Activated T-cell treated with anti-CD3 and anti-CD28 coated beads, Interleukin-2, amount 50 U/mL, for 4 hours (primary cell): ENCODE data around the gene UBASH3B. TPM values are rescaled to one million over a fixed set of nuclear protein-coding genes. Genes with fewer than 3 reads are reported as not detected.

Source experiments
- ATAC-seq, 2 donors: fragments of 200-7000 bp; cut with Tn5 transposase; one replicate each; pipeline ENCODE4 v1.10.0; 2021
- DNase-seq: peaks from one replicate; pipeline ENCODE4 v3.0.0-alpha.2; 2020
- H3K27me3 Mint-ChIP-seq: one replicate; pipeline ENCODE4 v1.8.0; 2021; ENCODE audit warnings: low read depth, mixed read lengths
- H3K36me3 Mint-ChIP-seq: one replicate; pipeline ENCODE4 v1.8.0; 2022; ENCODE audit warnings: mixed read lengths; ENCODE audit not compliant: insufficient read depth
- H3K4me1 Mint-ChIP-seq: one replicate; pipeline ENCODE4 v1.8.0; 2021; ENCODE audit warnings: low read depth, mixed read lengths
- H3K4me3 Mint-ChIP-seq: one replicate; pipeline ENCODE4 v1.8.0; 2021; ENCODE audit warnings: mild to moderate bottlenecking, moderate library complexity, mixed read lengths
- H3K9me3 Mint-ChIP-seq: one replicate; pipeline ENCODE4 v1.8.0; 2021; ENCODE audit warnings: mixed read lengths
- total RNA-seq, 3 donors: library from RNA; stranded (reverse); gene quantifications; one replicate each; pipeline ENCODE4 v1.2.1, GENCODE V29; 2021

UBASH3B gene
- total RNA-seq, 3 donors from 2014 or later: 37.6 to 53.3 (median 39.9) TPM

DNA sequence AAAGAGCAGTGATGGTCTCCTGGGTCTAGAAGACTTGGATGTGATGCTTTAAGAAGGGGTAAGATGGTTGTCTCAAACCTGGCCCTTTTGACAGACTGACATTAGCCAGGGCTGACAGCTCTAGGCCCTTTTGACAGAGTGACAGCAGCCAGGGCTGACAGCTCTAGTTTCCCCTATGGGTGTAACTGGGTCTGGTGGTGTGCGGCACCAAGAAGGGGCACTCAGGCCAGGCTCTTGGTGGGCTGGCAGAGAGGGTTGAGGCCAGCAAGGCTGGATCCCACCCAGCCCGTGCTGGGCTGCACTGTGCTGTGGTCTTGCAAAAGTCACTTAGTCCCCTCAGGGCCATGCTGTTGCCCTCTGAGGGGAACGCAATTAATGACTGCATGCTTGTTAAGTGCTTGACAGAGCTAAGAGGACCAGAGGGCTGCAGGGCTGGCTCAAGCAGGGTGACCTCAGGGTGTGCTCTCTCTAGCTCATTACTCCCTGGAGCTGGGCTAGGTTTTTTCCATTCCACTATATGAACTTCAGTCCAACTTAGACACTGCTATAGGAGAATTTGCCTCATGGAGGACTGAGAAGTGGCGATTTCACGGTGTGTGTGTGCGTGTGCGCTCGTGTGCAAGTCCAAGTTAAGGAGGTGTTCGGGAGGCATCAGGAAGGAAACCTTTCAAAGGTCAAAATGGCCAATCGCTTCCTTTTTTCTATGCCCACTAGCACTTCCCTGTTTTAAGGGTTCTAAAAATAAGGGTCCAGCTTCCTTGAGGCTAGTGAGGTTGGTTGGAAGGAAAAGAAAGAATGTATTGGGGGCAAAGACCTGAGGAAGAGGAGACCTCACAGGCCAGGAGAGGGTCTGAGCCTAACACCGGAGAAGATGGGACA lies 4.4 kb downstream of the UBASH3B start:
- no peak overlapping the region for H3K4me3 Mint-ChIP-seq
- H3K9me3 Mint-ChIP-seq: no peaks in the 10 kb centered on the region
- H3K4me1 Mint-ChIP-seq: peaks cover 76% of the 10 kb centered on the region
- H3K36me3 Mint-ChIP-seq: no peaks in the 10 kb centered on the region
- ATAC-seq (no peak), DNase-seq (no peak)
- no peaks in the 10 kb centered on the region for H3K27me3 Mint-ChIP-seq

DNA sequence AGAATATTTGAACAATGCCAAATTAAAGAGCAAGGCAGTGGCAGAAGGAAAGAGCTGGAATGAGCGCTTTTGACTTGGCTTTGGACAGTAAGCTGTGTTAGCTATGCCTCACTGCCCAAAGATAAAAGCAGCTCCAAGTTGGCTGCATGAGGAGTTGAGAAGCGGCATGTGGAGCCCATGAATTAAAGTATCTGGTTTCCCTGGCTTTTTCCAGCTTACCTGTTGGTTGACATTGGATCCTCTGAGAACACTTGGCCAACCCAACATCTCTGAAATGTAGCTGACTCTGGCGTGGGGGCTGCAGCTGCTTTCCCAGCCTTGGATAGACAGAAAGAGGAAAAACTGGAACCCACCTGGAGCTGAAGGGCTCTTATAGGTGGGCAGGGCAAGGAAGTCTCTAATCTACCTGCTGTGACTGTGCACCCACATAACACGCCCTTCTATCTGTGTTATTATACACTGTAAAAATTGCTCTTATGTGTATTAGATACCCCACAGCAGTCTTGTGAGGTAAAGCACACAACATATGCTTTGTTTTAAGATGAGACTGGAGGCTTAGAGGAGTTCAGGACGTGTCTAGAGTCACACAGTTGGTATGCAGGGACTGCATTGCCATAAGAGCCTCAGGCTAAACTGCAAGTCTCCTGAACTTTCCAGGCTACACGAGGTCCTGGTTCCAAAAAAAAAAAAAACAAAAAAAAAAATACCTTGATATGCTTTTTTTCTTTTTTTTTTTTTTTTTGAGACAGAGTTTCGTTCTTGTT lies 5.8 kb downstream of the UBASH3B start:
- Mint-ChIP-seq H3K36me3 (no peaks in the 10 kb centered on the region), H3K4me1 (peaks cover 76% of the 10 kb centered on the region), H3K9me3 (no peaks in the 10 kb centered on the region), H3K4me3 (no peak overlapping the region), H3K27me3 (no peaks in the 10 kb centered on the region)
- no peak for ATAC-seq
- DNase-seq: no peak

DNA sequence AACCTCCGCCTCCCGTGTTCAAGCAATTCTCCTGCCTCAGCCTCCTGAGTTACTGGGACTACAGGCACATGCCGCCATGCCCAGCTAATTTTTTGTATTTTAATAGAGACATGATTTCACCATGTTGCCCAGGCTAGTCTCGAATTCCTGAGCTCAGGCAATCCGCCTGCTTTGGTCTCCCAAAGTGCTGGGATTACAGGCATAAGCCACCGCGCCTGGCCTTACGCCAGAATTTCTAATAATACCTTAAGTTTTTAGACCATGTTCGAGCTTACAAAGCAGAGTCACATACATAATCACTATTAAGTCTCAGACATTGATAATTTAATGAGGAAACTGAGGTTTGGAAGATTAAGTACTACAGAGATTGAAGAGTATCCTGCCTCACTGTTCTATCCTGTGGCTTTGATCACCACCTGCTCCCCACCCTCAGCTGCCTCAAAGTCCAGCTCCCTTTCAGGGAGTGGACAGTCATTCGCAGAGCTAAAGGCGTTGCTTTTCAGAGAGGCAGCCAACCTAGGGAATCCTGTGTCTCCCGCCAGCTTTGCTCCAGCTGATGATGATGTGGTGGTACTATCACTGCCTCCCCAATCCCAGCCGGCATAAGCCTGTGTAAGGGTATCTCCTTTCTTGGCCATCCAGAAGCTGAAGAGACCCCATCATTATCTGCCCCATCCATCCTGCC lies 7.7 kb downstream of the UBASH3B start:
- H3K27me3 Mint-ChIP-seq: no peaks in the 10 kb centered on the region
- DNase-seq (no peak), ATAC-seq (no peak)
- no peaks in the 10 kb centered on the region for H3K36me3 Mint-ChIP-seq
- H3K4me1 Mint-ChIP-seq: peaks cover 78% of the 10 kb centered on the region
- no peaks in the 10 kb centered on the region for H3K9me3 Mint-ChIP-seq
- H3K4me3 Mint-ChIP-seq: no peak overlapping the region

DNA sequence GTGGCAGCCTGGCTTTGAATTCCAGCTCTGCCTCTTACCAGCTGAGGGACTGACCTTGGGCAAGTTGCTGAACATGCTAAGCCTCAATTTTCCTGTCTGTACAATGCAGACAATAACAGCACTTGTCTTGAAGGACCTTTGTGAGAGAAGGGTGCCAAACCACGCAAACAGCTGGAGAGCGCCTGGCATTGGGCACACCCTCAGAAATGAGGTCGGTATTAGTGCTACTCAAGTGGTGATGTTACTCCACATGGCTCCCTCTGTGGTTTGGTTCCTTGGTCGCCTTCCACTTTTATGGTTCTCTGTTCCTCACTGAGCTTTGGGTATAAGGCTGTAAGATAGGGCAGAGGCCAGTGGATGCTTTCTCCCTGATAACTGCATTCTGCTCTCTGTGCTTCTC lies 8.2 kb downstream of the UBASH3B start:
- ATAC-seq (no peak), DNase-seq (no peak)
- Mint-ChIP-seq H3K4me3 (no peak overlapping the region), H3K27me3 (no peaks in the 10 kb centered on the region), H3K9me3 (no peaks in the 10 kb centered on the region), H3K36me3 (no peaks in the 10 kb centered on the region), H3K4me1 (peaks cover 80% of the 10 kb centered on the region)

DNA sequence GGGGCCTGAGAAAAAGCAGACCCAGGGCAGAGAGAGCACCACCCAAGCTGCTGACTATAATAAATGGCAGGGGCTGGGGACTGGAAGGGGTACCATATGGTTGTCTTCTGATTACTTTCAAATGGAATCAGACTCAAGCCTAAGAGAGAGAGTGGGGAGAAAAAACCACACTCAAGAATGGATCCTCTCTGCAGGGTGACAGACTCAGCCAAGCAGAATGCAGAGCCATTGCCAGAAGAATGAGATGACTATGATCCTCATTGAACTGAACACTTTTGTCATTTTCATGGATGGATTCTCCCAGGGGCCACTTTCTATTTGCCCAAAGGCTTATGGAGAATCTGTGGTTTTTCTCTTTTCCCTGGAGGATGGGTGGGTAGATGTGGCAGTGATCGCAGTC lies 8.7 kb downstream of the UBASH3B start:
- Mint-ChIP-seq H3K27me3 (no peaks in the 10 kb centered on the region), H3K36me3 (no peaks in the 10 kb centered on the region), H3K4me3 (no peak overlapping the region), H3K9me3 (peaks cover 2% of the 10 kb centered on the region), H3K4me1 (peaks cover 80% of the 10 kb centered on the region)
- ATAC-seq (no peak), DNase-seq (no peak)

DNA sequence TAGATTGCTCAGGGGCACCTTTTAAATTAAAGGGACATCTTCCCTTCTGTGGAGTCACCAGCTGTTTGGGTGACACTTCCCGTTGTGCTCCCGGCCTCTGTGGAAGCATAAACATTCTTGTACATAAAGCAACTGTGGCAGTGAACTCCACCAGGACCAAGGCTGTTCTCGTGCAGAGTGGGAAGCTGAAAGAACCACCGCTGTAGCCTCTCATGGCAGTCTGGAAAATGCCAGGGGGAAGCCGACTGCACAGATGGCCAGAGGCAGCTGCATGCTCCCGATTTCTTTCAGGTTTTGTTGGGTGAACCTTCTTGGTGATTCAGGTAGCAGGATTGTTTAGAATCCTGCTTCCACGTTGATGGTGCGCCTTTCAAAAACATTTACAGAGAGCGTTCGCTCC lies 10.3 kb downstream of the UBASH3B start:
- peaks cover 77% of the 10 kb centered on the region for H3K4me1 Mint-ChIP-seq
- H3K27me3 Mint-ChIP-seq: no peaks in the 10 kb centered on the region
- peaks cover 5% of the 10 kb centered on the region for H3K9me3 Mint-ChIP-seq
- DNase-seq (no peak), ATAC-seq (no peak)
- H3K36me3 Mint-ChIP-seq: peaks cover 3% of the 10 kb centered on the region
- no peak overlapping the region for H3K4me3 Mint-ChIP-seq

DNA sequence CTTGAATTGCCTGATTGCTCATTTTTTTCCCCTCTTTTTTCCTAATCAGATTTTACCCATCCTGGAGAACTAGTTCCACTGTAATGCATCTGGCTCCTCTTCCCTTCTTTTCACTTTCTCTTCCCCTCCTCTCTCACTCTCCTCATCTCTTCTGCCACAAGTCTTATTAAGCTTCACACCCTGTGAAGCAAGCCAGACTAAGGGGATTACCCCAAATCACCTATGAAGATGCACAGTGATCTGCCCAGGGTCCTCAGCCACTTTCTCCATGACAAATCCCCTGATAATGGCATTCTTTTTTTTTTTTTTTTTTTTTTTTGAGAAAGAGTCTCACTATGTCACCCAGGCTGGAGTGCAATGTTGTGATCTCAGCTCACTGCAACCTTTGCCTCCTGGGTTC lies 11.2 kb downstream of the UBASH3B start:
- peaks cover 77% of the 10 kb centered on the region for H3K4me1 Mint-ChIP-seq
- H3K27me3 Mint-ChIP-seq: no peaks in the 10 kb centered on the region
- peaks cover 7% of the 10 kb centered on the region for H3K36me3 Mint-ChIP-seq
- DNase-seq (no peak), ATAC-seq (peak in 1 of 2 donors; percentile 30)
- H3K9me3 Mint-ChIP-seq: peaks cover 5% of the 10 kb centered on the region
- H3K4me3 Mint-ChIP-seq: peak overlapping the region; percentile 12

DNA sequence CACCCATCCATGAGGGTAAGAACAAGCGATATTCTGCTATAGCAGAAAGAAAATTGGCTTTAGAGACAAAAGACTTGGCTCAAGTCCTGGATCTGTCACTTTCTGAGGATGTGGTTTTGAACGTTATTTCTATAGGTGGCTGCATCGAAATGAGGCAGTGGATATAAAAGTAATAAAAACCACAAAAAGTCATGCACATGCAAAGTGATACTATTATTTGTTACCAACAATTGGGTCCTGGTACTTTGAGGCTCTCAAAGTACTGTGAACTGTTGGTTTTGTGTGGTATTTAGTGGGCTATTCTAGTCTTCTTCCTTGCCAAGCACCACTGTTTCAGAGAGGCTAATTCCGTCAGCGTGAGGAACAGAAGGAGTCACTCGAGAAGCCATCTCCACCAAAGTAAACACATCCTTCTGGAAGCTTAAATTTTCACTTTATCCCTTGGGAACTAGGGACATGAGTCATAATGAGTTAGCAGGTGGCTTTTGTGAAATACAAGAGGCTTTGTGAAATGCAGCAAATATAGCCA lies 13.1 kb downstream of the UBASH3B start:
- peaks cover 72% of the 10 kb centered on the region for H3K4me1 Mint-ChIP-seq
- H3K4me3 Mint-ChIP-seq: no peak overlapping the region
- peak; percentile 75 to 78 for ATAC-seq
- no peak for DNase-seq
- peaks cover 14% of the 10 kb centered on the region for H3K36me3 Mint-ChIP-seq
- no peaks in the 10 kb centered on the region for H3K27me3 Mint-ChIP-seq
- H3K9me3 Mint-ChIP-seq: peaks cover 5% of the 10 kb centered on the region

DNA sequence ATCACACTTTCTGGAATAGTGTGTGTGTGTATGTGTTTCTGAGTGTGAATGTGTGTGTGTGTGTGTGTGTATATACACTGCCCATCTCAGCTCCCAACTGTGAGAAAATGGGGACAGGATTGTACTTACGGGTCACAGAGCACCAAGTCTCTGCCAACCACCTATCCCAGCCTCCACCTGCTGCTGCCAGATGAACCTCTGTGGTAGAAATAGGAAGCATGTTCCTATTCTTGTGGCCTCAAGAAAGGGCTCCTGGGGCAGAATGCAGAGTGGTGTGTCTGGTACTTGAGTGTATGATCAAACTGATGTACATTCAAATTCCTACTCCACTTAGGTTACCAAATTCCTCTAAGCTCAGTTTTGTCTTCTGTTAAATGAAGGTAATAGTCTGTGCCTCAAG lies 14.6 kb downstream of the UBASH3B start:
- peaks cover 5% of the 10 kb centered on the region for H3K9me3 Mint-ChIP-seq
- DNase-seq (no peak), ATAC-seq (no peak)
- peaks cover 14% of the 10 kb centered on the region for H3K36me3 Mint-ChIP-seq
- no peaks in the 10 kb centered on the region for H3K27me3 Mint-ChIP-seq
- H3K4me3 Mint-ChIP-seq: no peak overlapping the region
- peaks cover 75% of the 10 kb centered on the region for H3K4me1 Mint-ChIP-seq

DNA sequence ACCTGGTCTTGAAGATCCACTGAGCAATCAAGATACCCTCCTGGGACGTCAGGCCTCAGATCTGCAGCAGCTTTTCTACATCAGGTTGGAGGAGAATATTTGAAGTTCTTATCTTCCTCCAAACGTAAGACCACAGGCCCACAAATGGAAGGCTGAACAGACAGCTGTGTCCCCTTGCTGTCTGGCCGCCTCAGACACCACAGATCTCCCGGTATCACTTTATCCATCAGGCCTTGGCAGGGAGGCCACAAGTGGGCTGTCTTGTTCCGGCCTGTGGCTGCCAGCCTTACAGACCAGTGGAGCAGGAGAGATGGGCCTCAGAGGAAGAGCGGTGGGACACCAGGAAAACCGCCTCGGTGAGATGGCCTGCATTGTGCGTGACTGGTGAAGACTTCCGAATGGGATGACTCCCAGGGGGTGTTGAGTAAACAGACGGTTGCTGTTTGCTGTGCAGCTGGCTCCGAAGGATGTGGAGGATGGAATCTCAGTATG lies 15.9 kb downstream of the UBASH3B start:
- no peak overlapping the region for H3K4me3 Mint-ChIP-seq
- H3K9me3 Mint-ChIP-seq: peaks cover 5% of the 10 kb centered on the region
- H3K4me1 Mint-ChIP-seq: peaks cover 79% of the 10 kb centered on the region

DNA sequence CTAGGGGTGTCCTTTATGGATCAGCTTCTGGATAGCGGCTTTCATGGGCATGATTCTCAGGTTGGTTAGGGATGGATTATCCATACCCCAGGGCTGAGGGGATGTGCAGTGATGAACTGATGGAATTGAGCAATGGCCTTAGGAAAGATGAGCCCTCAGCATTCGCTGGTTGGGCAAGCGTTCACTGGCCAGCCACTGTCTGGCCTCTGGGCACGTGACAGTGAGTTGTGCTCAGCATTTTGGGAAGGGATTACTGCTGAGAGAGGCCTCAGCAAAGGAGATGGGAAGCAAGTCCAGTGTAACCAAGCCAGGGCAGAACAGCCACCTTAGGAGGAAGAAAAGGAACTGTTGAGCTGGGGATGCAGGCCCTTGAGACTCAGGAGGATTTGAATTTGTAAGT lies 17.4 kb downstream of the UBASH3B start:
- DNase-seq (no peak), ATAC-seq (no peak)
- Mint-ChIP-seq H3K4me3 (no peak overlapping the region), H3K4me1 (peaks cover 74% of the 10 kb centered on the region), H3K9me3 (peaks cover 5% of the 10 kb centered on the region), H3K27me3 (no peaks in the 10 kb centered on the region), H3K36me3 (peaks cover 14% of the 10 kb centered on the region)

More for the DNA sequence above, 15.9 kb downstream of the UBASH3B start:
- no peaks in the 10 kb centered on the region for H3K27me3 Mint-ChIP-seq
- DNase-seq: no peak
- ATAC-seq: no peak
- peaks cover 14% of the 10 kb centered on the region for H3K36me3 Mint-ChIP-seq

DNA sequence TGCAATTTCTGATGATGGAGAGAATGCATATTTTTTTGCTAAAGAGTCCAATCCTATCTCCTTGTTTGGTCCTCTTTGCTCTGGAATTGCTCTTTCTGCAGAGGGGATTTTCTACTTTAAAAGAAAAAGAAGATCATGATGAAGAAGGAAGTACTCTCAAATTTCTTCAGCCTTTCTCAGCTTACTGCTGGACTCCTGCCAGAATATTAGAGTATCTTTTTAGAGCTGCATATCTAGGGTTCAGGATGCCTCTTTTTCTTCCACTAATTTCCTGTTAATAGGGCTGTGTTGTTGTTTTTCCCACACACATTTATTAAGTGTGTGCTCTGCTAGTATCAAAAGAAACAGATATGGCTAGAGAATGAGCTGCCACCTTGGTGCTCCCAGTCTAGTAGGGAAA lies 18.2 kb downstream of the UBASH3B start:
- no peak overlapping the region for H3K4me3 Mint-ChIP-seq
- peaks cover 14% of the 10 kb centered on the region for H3K36me3 Mint-ChIP-seq
- peaks cover 71% of the 10 kb centered on the region for H3K4me1 Mint-ChIP-seq

DNA sequence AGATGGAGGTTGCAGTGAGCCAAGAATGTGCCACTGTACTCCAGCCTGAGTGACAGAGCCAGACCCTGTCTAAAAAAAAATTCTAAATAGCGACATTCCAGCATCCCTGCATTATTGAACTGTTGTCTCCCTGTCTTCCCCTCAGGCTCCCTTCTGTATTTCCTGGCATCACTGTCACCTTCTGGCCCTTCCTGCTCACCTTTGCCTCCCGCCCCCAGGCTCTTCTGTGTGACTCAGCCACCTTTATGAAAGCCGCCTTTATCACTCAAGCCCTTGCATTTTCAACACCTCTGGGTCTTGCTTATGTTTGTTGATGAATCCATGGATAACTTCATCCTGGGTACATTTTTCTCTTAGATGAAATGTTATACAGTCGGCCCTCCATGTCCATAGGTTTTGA lies 21.1 kb downstream of the UBASH3B start:
- DNase-seq: no peak
- Mint-ChIP-seq H3K36me3 (peaks cover 8% of the 10 kb centered on the region), H3K4me1 (peaks cover 57% of the 10 kb centered on the region), H3K4me3 (no peak overlapping the region), H3K27me3 (no peaks in the 10 kb centered on the region), H3K9me3 (no peaks in the 10 kb centered on the region)
- peak; percentile 29 to 41 for ATAC-seq

More for the DNA sequence above, 18.2 kb downstream of the UBASH3B start:
- no peaks in the 10 kb centered on the region for H3K27me3 Mint-ChIP-seq
- no peak for ATAC-seq
- no peak for DNase-seq
- H3K9me3 Mint-ChIP-seq: peaks cover 5% of the 10 kb centered on the region

DNA sequence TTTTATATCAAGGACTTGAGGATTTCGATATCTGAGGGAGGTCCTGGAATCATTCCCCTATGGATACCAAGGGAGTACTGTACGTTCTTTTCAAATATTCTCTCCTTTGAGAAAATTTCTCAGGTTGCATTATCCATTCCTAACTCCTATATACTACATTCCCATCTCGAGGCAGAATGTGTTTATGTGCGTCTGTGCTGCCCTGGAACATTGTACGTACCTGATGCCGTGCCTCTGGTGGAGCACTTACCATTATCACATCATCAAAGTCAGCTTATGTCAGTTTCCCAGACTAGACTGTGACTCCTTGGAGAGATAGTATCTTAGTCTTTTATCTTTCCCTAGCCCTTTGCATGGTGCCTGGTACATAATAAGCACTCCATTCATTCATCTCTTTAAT lies 21.7 kb downstream of the UBASH3B start:
- Mint-ChIP-seq H3K27me3 (no peaks in the 10 kb centered on the region), H3K9me3 (no peaks in the 10 kb centered on the region), H3K4me3 (no peak overlapping the region), H3K4me1 (peaks cover 57% of the 10 kb centered on the region), H3K36me3 (peaks cover 4% of the 10 kb centered on the region)
- DNase-seq (no peak), ATAC-seq (no peak)
